K562 (cell line): ENCODE measurements around the gene IQCE. TPM values are rescaled to one million over a fixed set of nuclear protein-coding genes. Genes with fewer than 3 reads are reported as not detected.

Source experiments
- MXI1 ChIP-seq: IDR thresholded peaks from 2 replicates; pipeline ENCODE4 v1.6.1; 2011; ENCODE audit warnings: low read depth, mild to moderate bottlenecking, improper control_type of control experiment, low read length
- ZNF398 ChIP-seq: fragments of 250-450 bp; sonication (Bioruptor Pico); IDR thresholded peaks from 2 replicates; pipeline ENCODE4 v1.8.0; 2021; ENCODE audit warnings: moderate library complexity, mild to moderate bottlenecking, inconsistent platforms
- polyA plus RNA-seq, 8 experiments: library from polyadenylated mRNA; depleted of rRNA in 4 of 8; stranded (reverse) in 5 of 8; unstranded in 3 of 8; fragments of >200 nt; fragmentation: Nextera tagmentation in 2 of 8; fragmentation: Illumina TruSeq in 1 of 8; extraction: Ambion mirVana in 2 of 8; extraction: Trizol in 1 of 8; gene quantifications; 2 replicates each; pipeline versions ENCODE4 v1.2.1 to v1.2.3, GENCODE V29; 2011 to 2014; ENCODE audit warnings: inconsistent platforms in 1 of 8, missing spikeins in 1 of 8
- total RNA-seq, 7 experiments: library from RNA; depleted of rRNA in 6 of 7; stranded (reverse); fragments of >200 nt in 6 of 7; fragmentation: Illumina TruSeq in 2 of 7; extraction: Trizol in 2 of 7; gene quantifications; 2 replicates each; pipeline versions ENCODE4 v1.2.1 to v1.2.3, GENCODE V29; 2011 to 2021; ENCODE audit warnings: low replicate concordance in 1 of 7
- TF ChIP-seq, protein P1 (sequence below): fragments of 450-650 bp; IDR thresholded peaks from 2 replicates; pipeline ENCODE4 v1.6.1; 2016; ENCODE audit warnings: low read depth
- TF ChIP-seq, protein P2 (sequence below): fragments of 150-350 bp; IDR thresholded peaks from 2 replicates; pipeline ENCODE4 v1.6.1; 2014; ENCODE audit warnings: low read depth, mild to moderate bottlenecking, low read length, borderline replicate concordance
- TF ChIP-seq, protein P3 (sequence below): sonication (generic); formaldehyde crosslinking; IDR thresholded peaks from 2 replicates; pipeline ENCODE4 v1.8.0; 2022; ENCODE audit warnings: mild to moderate bottlenecking, low read depth, missing genetic modification reagents

The IQCE gene
- total and polyA plus RNA-seq, 9 of the 15 experiments (the other 6 are each of a cell fraction or from before 2014, with no cell fraction given) = 0.18 to 8.5 (median 4.2) TPM

- TF ChIP-seq, protein P1, sequence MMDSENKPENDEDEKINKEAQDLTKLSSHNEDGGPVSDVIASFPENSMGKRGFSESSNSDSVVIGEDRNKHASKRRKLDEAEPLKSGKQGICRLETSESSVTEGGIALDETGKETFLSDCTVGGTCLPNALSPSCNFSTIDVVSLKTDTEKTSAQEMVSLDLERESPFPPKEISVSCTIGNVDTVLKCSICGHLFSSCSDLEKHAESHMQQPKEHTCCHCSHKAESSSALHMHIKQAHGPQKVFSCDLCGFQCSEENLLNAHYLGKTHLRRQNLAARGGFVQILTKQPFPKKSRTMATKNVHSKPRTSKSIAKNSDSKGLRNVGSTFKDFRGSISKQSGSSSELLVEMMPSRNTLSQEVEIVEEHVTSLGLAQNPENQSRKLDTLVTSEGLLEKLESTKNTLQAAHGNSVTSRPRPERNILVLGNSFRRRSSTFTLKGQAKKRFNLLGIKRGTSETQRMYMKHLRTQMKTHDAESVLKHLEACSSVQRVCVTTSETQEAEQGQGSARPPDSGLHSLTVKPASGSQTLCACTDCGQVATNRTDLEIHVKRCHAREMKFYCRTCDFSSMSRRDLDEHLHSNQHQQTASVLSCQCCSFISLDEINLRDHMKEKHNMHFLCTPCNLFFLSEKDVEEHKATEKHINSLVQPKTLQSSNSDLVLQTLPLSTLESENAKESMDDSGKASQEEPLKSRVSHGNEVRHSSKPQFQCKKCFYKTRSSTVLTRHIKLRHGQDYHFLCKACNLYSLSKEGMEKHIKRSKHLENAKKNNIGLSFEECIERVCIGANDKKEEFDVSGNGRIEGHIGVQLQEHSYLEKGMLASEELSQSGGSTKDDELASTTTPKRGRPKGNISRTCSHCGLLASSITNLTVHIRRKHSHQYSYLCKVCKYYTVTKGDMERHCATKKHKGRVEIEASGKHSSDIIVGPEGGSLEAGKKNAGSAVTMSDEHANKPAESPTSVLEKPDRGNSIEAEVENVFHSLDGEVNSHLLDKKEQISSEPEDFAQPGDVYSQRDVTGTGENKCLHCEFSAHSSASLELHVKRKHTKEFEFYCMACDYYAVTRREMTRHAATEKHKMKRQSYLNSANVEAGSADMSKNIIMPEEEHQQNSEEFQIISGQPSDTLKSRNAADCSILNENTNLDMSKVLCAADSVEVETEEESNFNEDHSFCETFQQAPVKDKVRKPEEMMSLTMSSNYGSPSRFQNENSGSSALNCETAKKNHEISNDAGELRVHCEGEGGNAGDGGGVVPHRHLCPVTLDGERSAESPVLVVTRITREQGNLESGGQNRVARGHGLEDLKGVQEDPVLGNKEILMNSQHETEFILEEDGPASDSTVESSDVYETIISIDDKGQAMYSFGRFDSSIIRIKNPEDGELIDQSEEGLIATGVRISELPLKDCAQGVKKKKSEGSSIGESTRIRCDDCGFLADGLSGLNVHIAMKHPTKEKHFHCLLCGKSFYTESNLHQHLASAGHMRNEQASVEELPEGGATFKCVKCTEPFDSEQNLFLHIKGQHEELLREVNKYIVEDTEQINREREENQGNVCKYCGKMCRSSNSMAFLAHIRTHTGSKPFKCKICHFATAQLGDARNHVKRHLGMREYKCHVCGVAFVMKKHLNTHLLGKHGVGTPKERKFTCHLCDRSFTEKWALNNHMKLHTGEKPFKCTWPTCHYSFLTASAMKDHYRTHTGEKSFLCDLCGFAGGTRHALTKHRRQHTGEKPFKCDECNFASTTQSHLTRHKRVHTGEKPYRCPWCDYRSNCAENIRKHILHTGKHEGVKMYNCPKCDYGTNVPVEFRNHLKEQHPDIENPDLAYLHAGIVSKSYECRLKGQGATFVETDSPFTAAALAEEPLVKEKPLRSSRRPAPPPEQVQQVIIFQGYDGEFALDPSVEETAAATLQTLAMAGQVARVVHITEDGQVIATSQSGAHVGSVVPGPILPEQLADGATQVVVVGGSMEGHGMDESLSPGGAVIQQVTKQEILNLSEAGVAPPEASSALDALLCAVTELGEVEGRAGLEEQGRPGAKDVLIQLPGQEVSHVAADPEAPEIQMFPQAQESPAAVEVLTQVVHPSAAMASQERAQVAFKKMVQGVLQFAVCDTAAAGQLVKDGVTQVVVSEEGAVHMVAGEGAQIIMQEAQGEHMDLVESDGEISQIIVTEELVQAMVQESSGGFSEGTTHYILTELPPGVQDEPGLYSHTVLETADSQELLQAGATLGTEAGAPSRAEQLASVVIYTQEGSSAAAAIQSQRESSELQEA = no peak
- TF ChIP-seq MXI1 = no peak
- TF ChIP-seq ZNF398 (CRISPR knock-in tag) = no peak
- TF ChIP-seq, protein P2, sequence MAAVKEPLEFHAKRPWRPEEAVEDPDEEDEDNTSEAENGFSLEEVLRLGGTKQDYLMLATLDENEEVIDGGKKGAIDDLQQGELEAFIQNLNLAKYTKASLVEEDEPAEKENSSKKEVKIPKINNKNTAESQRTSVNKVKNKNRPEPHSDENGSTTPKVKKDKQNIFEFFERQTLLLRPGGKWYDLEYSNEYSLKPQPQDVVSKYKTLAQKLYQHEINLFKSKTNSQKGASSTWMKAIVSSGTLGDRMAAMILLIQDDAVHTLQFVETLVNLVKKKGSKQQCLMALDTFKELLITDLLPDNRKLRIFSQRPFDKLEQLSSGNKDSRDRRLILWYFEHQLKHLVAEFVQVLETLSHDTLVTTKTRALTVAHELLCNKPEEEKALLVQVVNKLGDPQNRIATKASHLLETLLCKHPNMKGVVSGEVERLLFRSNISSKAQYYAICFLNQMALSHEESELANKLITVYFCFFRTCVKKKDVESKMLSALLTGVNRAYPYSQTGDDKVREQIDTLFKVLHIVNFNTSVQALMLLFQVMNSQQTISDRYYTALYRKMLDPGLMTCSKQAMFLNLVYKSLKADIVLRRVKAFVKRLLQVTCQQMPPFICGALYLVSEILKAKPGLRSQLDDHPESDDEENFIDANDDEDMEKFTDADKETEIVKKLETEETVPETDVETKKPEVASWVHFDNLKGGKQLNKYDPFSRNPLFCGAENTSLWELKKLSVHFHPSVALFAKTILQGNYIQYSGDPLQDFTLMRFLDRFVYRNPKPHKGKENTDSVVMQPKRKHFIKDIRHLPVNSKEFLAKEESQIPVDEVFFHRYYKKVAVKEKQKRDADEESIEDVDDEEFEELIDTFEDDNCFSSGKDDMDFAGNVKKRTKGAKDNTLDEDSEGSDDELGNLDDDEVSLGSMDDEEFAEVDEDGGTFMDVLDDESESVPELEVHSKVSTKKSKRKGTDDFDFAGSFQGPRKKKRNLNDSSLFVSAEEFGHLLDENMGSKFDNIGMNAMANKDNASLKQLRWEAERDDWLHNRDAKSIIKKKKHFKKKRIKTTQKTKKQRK = no peak
- TF ChIP-seq, protein P3, sequence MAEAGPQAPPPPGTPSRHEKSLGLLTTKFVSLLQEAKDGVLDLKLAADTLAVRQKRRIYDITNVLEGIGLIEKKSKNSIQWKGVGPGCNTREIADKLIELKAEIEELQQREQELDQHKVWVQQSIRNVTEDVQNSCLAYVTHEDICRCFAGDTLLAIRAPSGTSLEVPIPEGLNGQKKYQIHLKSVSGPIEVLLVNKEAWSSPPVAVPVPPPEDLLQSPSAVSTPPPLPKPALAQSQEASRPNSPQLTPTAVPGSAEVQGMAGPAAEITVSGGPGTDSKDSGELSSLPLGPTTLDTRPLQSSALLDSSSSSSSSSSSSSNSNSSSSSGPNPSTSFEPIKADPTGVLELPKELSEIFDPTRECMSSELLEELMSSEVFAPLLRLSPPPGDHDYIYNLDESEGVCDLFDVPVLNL (CRISPR knock-in tag) = no peak
Measured at GRCh38 chr7:2646336-2646679, 87.5 kb downstream of the IQCE start (continued).
